NOMO-1 treated with DMSO at 0.1 percent for 48 hours (cell line): ENCODE data around the gene SSH2.

ENCODE experiments used
- DNase-seq: peaks from one replicate; lab custom pipeline; 2025; ENCODE audit not compliant: unreplicated experiment; lab: John Stamatoyannopoulos, UW

SSH2 gene

DNA sequence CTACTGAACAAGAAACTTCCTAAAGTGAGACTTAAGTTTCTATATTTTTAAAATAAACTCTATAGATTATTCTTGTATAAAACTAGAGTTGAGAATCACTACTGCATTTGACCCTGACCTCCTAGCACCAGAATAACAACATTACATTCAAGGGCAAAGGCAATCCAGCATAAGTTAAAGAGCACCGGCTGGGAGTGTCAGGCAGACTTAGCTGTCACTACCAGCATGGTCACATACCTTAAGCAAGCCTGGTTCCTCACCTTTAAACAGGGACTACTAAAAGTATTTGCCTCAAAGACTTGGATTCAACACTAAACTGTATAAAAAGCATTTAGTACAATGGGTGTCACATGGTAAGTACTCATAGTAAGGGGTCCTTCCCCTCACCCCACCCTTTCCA is 90.4 kb downstream of the SSH2 start:
- no peak for DNase-seq

DNA sequence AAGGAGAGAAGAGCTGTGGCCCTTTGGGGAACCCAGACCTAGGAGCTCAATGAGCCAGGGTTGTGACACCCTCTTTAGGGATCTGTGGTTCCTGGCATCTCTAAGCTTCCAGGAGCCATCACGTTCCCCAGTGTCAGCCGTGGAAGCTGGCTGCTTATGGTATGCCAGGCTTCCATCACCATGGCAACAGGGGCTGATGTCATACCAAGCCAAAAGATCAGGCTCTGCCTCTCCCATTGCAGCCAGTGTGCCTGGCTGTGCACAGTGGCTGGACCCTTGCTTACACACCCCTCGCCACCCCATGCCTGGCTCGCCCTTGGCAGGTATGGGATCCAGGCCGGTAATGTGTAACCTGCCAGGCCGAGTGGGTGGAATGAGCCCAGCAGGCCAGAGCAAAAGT is 91.1 kb downstream of the SSH2 start:
- DNase-seq: no peak

DNA sequence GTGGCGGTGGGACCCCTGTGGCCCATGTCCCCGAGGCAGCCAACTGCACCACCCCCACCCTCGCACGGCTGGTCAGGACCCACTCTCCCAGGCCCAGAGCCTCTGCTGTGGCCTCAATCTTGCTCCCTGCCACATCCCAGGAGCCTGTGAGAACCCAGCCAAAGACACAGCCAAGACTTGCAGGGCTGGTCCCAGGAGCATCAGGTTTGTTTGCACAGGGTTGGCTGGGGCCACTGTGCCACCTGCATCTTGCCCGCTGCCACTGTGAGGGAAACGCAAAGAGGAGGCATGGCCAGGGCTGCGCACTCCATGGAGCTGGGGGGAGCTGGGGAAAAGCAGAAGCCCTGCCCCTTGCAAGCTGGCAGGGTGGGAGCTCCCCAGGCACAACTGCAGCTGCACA is 92.5 kb downstream of the SSH2 start:
- DNase-seq: no peak

DNA sequence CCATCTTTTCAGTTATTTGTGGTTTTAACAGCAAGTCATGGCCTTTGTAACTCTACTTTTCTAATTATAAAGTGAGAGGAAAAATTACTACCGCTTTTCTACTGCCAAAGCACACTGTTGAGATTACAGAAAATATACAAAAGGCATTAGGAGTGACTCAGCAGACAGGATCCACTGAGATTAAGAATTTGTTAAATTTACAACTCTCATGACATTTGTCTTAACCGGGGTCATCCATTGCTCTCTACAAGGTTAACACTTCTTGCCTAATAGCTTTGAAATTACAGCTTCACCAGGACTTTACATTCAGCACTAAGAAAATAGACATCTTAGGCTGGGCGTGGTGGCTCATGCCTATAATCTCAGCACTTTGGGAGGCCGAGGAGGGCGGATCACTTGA is 93.4 kb downstream of the SSH2 start:
- DNase-seq: peak; percentile 96

DNA sequence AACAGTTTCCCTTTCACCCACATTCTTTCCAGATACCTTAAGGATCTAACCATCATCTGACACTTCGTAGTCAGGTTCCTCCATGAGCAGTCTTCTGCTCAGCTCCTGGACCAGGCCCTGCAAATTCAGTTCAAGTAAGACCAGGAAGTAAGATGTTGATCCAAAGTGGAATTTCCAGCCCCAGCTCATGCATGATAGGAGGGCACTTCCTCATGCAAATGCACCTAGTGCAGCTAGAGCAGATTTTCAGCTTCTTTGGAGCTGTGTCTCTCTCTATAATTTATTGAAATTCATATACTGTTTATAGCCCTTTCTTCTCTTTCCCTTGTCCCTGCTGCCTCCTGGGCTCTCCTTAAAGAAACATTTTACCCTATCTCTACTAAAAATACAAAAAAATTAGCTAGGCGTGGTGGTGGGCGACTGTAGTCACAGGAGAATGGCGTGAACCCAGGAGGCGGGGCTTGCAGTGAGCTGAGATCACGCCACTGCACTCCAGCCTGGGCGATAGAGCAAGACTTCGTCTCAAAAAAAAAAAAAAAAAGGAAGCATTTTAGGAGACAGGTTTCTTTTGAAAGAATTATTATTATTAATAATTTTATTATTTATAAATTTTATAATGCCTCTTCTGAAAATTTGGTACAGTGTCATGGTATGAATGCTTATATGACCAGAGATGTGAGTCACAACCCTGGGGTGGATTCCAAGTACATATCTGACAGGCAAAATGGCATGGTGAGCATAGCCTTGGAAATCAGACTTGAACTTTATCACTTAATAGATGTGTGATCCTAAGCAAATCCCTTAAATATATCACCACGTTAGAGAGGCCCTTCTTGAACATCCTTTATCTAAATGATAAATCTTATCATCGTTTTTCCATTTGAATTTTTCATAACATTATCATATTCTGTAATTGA is 94.3 kb downstream of the SSH2 start:
- DNase-seq: no peak

DNA sequence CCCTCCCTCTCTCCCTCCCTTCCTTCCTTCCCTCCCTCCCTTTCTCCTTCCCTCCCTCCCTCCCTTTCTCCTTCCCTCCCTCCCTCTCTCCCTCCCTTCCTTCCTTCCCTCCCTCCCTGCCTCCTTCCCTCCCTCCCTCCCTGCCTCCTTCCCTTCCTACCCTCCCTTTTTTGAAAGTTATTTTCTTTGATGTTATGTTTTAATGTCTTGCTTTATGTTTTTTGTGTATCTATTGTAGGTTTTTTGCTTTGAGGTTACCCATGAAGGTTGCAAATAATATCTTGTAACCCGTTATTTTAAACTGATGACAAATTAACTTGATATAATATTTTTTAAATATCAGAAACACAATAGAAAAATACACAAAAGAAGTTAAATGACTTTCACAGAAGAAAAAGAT is 96.2 kb downstream of the SSH2 start:
- no peak for DNase-seq

DNA sequence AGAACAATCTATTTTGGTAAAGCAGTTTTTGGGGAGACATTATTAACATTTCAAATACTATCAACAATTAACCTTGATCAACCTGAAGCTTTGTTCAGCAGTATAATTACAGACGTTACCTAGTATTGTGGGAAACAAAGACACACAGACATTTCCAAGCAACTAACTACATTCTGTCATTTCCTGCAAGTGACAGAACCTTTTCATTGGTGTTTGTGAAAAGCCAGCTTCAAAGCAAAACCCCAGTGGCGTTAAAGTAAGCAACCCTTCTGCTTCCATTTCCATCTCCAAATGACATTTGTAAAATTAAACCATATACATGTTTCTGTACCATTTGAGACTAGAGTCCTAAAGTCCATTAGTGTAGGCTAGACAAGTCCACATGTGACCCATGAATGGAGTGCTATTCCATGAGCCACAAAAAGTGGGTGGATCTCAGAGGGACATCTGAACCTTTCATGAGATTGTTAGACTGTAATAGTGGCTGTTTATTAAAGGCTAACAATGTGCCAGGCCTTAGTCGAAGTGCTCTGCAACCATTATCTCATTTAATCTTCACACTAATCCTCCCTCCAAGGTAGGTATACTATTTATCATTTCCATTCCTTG is 101.2 kb downstream of the SSH2 start:
- DNase-seq: no peak

DNA sequence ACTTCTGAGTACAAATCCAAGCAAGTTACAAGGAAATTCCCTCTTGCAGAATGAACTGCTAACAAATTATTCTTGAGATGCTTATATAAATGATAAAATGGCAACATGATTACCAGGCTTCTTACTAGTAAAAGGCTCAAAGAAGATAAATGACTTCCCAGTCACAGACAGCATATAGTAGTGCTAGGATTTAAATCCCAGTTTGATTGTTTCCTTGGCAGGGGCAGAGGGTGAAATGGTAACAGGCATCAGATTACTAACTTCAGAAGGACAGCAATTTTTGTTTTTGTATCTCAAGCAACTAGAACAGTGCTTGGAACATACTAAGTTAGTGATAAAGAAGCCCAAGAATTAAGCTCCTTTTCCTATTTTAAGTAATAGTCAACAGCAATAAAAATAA is 102.8 kb downstream of the SSH2 start:
- DNase-seq: no peak

DNA sequence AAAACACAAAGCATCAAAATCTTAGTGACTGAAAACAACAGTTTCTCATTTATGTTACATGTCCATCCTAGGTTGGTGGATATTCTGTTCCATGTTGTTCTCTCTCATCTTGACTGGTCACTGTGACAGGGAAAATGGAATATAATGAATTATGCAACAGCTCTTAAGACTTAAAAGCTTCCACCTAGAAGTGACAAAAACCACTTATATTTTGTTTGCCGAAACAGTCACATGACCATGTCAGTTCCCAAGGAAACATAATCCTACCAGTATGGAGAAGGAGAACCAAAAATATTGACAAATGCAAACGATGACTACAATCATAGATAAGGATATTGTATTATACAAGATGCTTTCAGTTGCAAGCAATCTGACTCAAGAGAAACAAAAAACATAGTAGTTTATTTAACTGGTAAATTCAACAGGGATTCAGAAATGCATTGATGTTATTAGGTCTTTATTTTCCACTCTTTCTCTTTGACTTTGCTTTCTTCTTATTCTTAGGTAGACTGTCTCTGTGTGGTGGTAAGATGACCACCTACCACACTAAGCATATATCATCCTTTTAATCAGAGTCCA is 103.8 kb downstream of the SSH2 start:
- no peak for DNase-seq

DNA sequence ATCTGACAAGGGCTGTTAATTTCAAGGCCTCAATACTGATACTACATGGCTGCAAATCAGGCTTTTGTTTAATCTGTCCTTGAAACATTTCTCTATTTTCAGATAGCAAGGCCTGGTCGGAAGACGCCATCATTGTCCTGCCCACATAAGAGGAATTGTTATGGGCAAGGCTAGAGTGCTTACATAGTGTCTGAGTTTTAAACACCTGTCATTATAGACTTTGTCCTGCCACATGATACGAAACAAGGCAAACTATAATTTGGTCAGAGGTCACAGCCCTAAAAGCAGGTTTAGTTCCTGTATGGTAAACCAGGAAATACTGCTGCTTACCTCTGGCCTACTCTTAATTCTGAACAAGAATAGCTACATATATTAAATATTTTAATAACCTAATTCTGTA is 104.4 kb downstream of the SSH2 start:
- no peak for DNase-seq

DNA sequence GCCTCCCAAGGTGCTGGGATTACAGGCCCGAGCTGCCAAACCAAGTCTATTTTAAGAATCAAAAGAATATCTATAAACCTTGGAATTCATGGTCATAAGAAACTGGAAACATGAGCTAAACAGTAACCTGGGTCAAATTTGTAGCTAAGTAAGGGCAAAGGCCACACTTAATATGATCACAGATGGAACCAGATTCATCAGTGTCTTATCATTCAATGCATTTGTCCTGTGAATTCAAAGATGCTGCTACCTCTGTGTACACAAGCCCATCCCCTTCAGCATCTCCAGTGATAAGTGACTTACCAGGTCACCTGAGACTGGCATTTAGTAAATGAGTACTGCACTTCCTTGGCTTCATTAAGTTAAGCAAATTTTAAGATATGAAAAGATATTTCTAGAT is 108.1 kb downstream of the SSH2 start:
- DNase-seq: no peak

DNA sequence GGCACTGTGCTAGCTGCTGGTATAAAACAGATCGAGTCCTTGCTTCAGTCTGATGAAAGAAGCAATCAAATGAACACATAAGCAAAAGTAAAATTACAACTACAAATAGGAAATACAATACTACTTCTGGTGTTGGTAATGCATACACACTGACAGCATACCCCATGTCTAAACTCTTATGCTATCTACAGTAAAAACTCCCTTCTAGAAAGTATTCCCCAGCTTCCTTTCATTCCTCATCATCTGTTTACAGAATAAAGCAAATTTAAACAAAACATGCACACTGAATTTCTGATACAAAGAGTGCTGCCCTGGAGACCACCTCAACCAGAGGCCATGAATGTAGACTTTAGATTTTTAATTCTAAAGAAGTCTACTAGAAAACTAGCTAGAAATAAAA is 109.6 kb downstream of the SSH2 start:
- DNase-seq: no peak

DNA sequence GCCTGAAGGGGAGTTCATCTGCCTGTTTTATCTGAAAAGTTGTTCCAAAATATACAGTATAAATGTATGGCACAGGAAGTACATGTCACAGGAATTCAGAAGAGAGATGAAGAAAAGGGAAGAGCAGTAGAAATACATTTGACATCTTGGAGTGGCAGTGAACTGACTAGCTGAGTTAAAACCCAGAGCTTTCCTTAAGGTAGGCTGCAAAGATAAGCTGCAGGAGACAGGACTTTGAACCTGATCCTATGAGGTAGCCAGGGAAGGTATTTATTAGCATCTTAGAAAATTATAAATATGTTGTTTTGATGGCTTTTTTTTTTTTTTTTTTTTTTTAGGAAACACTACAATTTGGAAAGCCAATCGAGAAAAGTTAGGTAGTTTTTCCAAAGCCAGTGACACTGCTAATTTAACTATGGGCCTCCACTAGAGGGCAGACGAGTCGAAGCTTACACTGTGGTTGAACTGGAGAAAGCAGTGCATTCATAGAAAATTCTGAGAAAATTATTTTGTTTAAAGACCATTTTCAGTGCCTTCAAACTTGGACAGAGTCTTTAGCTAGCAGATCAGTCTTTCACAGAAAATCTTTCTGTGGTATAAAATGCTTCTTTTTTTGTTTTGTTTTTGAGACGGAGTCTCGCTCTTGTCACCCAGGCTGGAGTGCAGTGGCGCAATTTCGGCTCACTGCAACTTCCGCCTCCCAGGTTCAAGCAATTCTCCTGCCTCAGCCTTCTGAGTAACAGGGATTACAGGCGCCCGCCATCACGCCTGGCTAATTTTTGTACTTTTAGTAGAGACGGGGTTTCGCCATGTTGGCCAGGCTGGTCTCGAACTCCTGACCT is 122.3 kb downstream of the SSH2 start:
- peak; percentile 65 for DNase-seq

DNA sequence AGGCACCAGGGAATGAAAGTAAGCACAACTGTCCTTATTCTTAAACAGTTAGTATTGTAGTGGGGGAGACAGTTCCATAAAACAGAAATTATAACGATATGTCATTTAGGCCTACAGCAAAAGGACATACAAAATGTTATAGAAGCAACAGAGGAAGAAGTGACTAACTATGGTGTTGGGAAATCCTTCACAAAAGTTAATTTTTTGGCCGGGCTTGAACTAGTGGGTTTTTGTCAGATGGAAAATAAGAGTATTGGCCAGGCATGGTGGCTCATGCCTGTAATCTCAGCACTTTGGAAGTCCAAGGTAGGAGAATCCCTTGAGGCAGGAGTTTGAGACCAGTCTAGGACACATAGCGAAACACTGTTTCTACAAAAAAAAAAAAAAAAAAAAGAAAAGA is 127.8 kb downstream of the SSH2 start:
- DNase-seq: peak; percentile 42

DNA sequence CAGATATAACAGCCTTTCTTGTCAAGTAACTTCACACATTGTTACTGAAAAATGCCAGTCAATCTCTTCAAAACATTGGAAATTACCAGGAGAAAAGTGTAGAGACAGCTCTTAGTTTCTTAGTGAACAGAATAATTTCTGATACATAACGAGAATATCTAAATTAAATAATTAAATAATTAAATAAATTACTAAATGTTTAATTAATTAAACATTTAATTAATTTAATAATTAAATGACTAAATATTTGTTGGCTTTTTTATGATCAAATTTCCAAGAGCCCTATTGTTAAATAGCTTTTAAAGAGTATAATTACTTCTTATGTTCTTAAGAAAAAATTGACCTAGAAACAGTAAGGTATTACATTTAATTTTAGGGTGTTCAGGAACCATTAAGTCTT is 129.6 kb downstream of the SSH2 start:
- DNase-seq: no peak

DNA sequence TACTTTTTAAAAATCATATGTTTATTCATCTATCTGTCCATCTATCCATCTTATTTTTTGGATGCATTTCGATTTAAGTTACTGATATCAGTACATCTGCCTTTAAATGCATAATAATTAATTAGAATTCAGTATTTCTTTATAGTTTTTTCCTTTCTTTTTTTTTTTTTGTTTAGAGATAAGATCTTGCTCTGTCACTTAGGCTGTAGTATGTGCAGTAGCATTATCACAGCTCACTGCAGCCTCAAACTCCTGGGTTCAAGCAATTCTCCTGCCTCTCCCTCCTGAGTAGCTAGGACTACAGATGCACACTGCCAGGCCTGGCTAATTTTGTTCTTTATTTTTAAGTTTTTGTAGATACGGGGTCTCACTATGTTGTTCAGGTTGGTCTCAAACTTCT is 133.4 kb downstream of the SSH2 start:
- no peak for DNase-seq

DNA sequence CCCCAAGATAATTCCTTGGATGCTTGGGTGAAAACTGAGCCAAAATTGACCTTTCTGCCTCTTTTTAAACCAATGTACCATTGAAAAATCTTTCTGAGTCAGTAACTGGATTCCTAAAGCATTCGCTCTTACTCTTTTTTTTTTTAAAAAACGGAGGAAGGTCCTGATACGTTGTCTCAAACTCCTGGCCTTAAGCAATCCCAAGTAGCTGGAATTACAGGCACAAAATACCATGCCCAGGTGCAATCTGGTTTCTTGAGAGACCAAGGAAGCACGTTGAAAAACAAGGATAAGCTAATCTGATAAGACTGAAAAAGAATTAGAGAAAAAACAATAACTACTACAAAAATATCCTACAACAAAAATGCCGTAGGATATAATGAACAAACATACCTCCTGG is 136.5 kb downstream of the SSH2 start:
- no peak for DNase-seq

DNA sequence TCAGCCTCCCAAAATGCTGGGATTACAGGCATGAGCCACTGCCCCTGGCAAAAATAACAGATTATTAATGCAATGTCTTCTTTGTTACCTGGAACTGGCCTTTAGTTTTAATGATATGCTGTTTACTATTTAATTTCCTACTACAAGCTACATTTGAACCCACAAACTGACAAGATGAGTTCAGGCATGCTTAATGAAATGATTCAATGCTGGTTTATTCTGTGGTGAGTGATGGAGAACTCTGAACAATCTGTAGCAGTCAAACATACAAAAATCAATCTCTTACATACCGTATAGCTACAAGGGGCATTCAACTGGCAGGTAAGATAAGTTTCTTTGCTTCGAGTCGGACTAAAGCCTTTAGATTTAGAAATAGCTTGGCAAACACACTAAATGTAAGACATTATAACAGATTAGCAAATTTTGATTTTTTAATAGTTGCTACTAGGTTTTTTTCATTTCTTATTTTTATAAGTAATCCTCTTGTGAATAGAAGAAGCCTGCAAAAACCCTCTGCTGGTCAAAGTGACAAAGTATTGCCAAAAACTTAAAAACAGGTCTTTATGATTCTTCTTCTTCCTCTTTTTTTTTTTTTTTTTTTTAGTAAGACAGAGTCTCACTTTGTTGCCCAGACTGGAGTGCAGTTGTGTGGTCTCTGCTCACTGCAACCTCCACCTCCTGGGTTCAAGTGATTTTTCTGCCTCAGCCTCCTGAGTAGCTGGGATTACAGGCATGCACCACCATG is 138.5 kb downstream of the SSH2 start:
- peak; percentile 62 for DNase-seq

DNA sequence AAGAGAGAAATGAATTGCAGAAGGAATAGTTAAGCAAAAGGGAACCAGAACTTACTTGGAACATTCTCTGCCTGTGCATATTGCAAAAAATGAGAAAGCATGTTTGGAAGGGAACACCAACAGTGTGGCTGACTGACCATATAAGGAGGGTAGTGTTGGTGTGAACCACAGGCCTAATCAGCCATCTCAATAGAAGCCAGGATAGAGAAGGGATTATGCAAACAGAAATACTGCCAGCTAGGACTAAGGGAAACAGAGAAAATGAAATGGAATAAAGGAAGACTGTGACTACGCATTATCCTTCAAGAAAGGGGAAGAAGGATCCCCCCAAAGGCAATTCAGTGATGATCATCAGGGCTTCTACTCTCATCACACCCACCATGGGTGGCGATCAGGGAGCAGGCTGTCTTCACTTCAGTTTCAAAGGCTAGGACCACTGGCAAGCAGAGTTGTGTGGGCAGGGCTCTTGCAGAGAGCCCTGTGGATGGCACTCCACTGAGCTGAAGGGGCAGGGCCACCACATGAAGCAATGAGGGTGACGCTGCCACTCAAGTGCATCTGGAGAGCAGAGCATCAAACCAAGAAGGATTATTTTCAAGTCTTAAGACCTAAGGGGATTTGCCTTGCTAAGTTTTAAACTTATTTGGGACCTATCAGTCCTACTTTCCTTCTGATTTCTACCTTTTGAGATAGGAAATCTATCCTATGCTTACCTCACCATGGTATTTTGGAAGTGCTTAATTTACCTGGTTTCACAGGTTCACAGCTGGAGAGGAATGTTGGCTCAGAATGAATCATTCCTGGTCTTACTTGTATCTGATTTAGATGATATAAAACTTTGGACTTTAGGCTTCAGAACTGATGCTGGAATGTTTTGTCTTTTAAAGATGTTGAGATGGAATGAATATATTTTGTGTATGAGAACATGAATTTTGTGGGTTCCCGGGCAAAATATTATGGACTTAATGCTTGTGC is 140.5 kb downstream of the SSH2 start:
- no peak for DNase-seq

DNA sequence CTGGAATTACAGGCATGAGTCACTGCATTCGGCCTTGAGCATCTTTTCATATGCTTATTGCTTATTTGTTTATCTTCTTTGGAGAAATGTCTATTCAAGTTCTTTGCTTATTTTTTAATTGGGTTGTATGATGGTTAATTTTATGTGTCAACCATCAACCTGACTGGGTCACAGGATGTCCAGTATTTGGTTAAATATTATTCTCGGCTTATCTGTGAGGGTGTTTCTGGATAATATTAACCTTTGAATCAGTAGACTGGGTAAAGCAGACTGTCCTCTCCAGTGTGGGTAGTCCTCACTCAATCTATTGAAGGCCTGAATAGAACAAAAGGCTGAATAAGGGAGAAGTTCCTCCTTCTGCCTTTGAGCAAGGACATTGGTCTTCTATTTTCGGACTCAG is 142.0 kb downstream of the SSH2 start:
- no peak for DNase-seq
